PC-3 (cell line): ENCODE measurements around the gene VPS8.

Source experiments
- EZH2phosphoT487 ChIP-seq: fragments of 300-600 bp; sonication (generic); IDR thresholded peaks from 2 replicates; pipeline ENCODE4 v1.6.1; 2018; ENCODE audit warnings: mild to moderate bottlenecking, antibody characterized with exemption, low read length, borderline replicate concordance
- TF ChIP-seq, protein P1 (sequence below): fragments of 300-600 bp; sonication (generic); conservative IDR thresholded peaks from 2 replicates; pipeline ENCODE4 v1.5.1; 2017; ENCODE audit warnings: antibody characterized with exemption, low read depth, mild to moderate bottlenecking, low read length

DNA sequence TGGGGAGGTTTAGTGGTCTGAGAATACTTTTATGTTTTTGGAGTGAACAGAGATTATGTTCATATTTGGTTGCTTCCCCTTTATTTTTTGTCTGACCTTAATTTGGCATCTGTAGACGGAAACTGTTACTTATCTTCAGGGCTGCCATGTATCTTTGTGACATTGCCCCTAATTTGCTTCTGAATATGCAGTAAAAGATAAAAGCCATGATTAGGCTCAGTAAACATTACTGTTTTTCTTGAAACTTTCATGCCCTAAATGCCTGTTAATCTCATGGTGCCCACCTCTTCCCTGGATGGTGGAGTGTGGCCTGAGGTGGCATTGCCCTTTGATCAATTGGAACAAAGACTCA lies 234.2 kb downstream of the VPS8 start:
- TF ChIP-seq, protein P1, sequence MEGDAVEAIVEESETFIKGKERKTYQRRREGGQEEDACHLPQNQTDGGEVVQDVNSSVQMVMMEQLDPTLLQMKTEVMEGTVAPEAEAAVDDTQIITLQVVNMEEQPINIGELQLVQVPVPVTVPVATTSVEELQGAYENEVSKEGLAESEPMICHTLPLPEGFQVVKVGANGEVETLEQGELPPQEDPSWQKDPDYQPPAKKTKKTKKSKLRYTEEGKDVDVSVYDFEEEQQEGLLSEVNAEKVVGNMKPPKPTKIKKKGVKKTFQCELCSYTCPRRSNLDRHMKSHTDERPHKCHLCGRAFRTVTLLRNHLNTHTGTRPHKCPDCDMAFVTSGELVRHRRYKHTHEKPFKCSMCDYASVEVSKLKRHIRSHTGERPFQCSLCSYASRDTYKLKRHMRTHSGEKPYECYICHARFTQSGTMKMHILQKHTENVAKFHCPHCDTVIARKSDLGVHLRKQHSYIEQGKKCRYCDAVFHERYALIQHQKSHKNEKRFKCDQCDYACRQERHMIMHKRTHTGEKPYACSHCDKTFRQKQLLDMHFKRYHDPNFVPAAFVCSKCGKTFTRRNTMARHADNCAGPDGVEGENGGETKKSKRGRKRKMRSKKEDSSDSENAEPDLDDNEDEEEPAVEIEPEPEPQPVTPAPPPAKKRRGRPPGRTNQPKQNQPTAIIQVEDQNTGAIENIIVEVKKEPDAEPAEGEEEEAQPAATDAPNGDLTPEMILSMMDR, result no peak
- no peak for TF ChIP-seq EZH2phosphoT487
